Measurements from ENCODE around the gene ELFN1. TPM values are rescaled to one million over a fixed set of nuclear protein-coding genes. Genes with fewer than 3 reads are reported as not detected.
A peak's percentile ranks its signal among the peaks of the same experiment; 100 is the strongest.

The ELFN1 gene
- total and polyA plus RNA-seq, 9 of the 15 experiments (the other 6 are each of a cell fraction or from before 2014, with no cell fraction given) = 0.04 to 0.64 (median 0.18) TPM; not detected in 2

GRCh38 chr7:1738956-1739355, 68.9 kb downstream of the ELFN1 start:
- no peaks in the 10 kb centered on the region for H3K9me3 ChIP-seq (replicated peaks; ENCODE audit: control insufficient read depth, insufficient read depth, low read depth, low read length)
- no peak for FAIRE-seq
- no peak overlapping the region for H2AFZ ChIP-seq (ENCODE audit: low read depth, low read length)
- DNase-seq (ENCODE audit: extremely low read depth in 1 of 4, low spot score in 3 of 4) = no peak
- no peak for ATAC-seq
- H3K9me1 ChIP-seq (ENCODE audit: control insufficient read depth, insufficient read depth, low read length) = no peaks in the 10 kb centered on the region
- H3K79me2 ChIP-seq (ENCODE audit: control insufficient read depth, insufficient read depth, low read length) = peaks cover 11% of the 10 kb centered on the region
- no TSS peak for BruUV-seq (replicated peaks)
- no peak overlapping the region for H3K4me2 ChIP-seq (ENCODE audit: insufficient read depth, low read length)
- H3K4me1 ChIP-seq (replicated peaks in 1 of 2; ENCODE audit: control insufficient read depth in 2 of 2, insufficient read depth in 2 of 2, low read length in 2 of 2) = peaks cover 9 to 75% of the 10 kb centered on the region in 2 experiments; a peak in 3 of 5 replicates
- peaks cover 16% of the 10 kb centered on the region; the same call in 1 of the 3 replicates for H3K36me3 ChIP-seq (ENCODE audit: control insufficient read depth, insufficient read depth, low read length)
- H3K4me3 ChIP-seq = no peak overlapping the region
- ChIA-PET CTCF (ENCODE audit: low intra/inter-chr PET ratio) (no interaction called here), POLR2A (no interaction called here)
- no peak overlapping the region for H3K27ac ChIP-seq (ENCODE audit: extremely low read depth, low read depth, low read length)
- in situ Hi-C loops (cut with MboI) (no loop called here), intact Hi-C loops (cut with micrococcal nuclease) (no loop called here)
- WGBS (ENCODE audit: insufficient coverage, low coverage, missing lambda C conversion rate) = 74% methylated on average over 11 of the region's 19 CpGs
- H4K20me1 ChIP-seq (replicated peaks; ENCODE audit: control insufficient read depth, insufficient read depth, low read length) = peaks cover 4% of the 10 kb centered on the region; the same call in 1 of the 2 replicates
- H3K27me3 ChIP-seq (ENCODE audit: control insufficient read depth in 2 of 2, insufficient read depth in 2 of 2, low read length in 2 of 2) = peaks cover 4 to 25% of the 10 kb centered on the region in 2 experiments; a peak in 3 of 5 replicates
- no peak overlapping the region for H3K9ac ChIP-seq (ENCODE audit: insufficient read depth in 1 of 2, low read depth in 2 of 2, low read length in 2 of 2)
- TF ChIP-seq RBFOX2 (IDR thresholded peaks at IDR 0.05; ENCODE audit: low read depth, low read length) = 0 out of 2 replicates have a peak, but pooled peaks have one; percentile 22
- no peak for TF ChIP-seq ZNF217 (CRISPR knock-in tag; IDR thresholded peaks at IDR 0.05)

- FAIRE-seq = no peak
- no peaks in the 10 kb centered on the region for H3K9me1 ChIP-seq (ENCODE audit: control insufficient read depth, insufficient read depth, low read length)
- no peak overlapping the region for H3K4me3 ChIP-seq
- no peak for ATAC-seq
- H3K4me1 ChIP-seq (replicated peaks in 1 of 2; ENCODE audit: control insufficient read depth in 2 of 2, insufficient read depth in 2 of 2, low read length in 2 of 2) = peaks cover 9 to 81% of the 10 kb centered on the region in 2 experiments; a peak in 3 of 5 replicates
- H3K27ac ChIP-seq (ENCODE audit: extremely low read depth, low read depth, low read length) = no peak overlapping the region
- H3K79me2 ChIP-seq (ENCODE audit: control insufficient read depth, insufficient read depth, low read length) = peaks cover 11% of the 10 kb centered on the region
- DNase-seq (ENCODE audit: extremely low read depth in 1 of 4, low spot score in 3 of 4) = no peak
- ChIA-PET POLR2A (no interaction called here), CTCF (ENCODE audit: low intra/inter-chr PET ratio) (no interaction called here)
- no peak overlapping the region for H3K9ac ChIP-seq (ENCODE audit: insufficient read depth in 1 of 2, low read depth in 2 of 2, low read length in 2 of 2)
- no TSS peak for BruUV-seq (replicated peaks)
- in situ Hi-C loops (cut with MboI) (no loop called here), intact Hi-C loops (cut with micrococcal nuclease) (no loop called here)
- H4K20me1 ChIP-seq (replicated peaks; ENCODE audit: control insufficient read depth, insufficient read depth, low read length) = 0 out of 2 replicates have a peak, but pooled peaks cover 4% of the 10 kb centered on the region
- no peaks in the 10 kb centered on the region for H3K9me3 ChIP-seq (replicated peaks; ENCODE audit: control insufficient read depth, insufficient read depth, low read depth, low read length)
- no peak overlapping the region for H3K4me2 ChIP-seq (ENCODE audit: insufficient read depth, low read length)
- H2AFZ ChIP-seq (ENCODE audit: low read depth, low read length) = no peak overlapping the region
- 71% methylated on average over 7 of the region's 14 CpGs for WGBS (ENCODE audit: insufficient coverage, low coverage, missing lambda C conversion rate)
- H3K27me3 ChIP-seq (ENCODE audit: control insufficient read depth in 2 of 2, insufficient read depth in 2 of 2, low read length in 2 of 2) = peaks cover 2 to 19% of the 10 kb centered on the region in 2 experiments; a peak in 3 of 5 replicates
- peaks cover 16% of the 10 kb centered on the region; the same call in 1 of the 3 replicates for H3K36me3 ChIP-seq (ENCODE audit: control insufficient read depth, insufficient read depth, low read length)
- TF ChIP-seq HSF4 (CRISPR knock-in tag; IDR thresholded peaks at IDR 0.05; ENCODE audit: borderline replicate concordance) (no peak), TOE1 (IDR thresholded peaks at IDR 0.05; ENCODE audit: borderline replicate concordance) (no peak), TOE1 (CRISPR knock-in tag; IDR thresholded peaks at IDR 0.05; ENCODE audit: borderline replicate concordance, low read depth) (no peak), ZNF445 (CRISPR knock-in tag; IDR thresholded peaks at IDR 0.05; ENCODE audit: low read depth) (no peak), ZNF408 (CRISPR knock-in tag; IDR thresholded peaks at IDR 0.05; ENCODE audit: low read depth) (no peak), ZNF146 (CRISPR knock-in tag; IDR thresholded peaks at IDR 0.05; ENCODE audit: unreplicated experiment) (no peak), CEBPZ (IDR thresholded peaks at IDR 0.05; ENCODE audit: borderline replicate concordance, low read depth, low read length) (no peak), ZNF41 (CRISPR knock-in tag; conservative IDR thresholded peaks at IDR 0.05) (no peak), THRAP3 (IDR thresholded peaks at IDR 0.05; ENCODE audit: borderline replicate concordance) (no peak), TSC22D4 (tag; IDR thresholded peaks at IDR 0.05) (no peak)
Measured at GRCh38 chr7:1739593-1739992, 69.5 kb downstream of the ELFN1 start.
